ENCODE measurements around the gene MSH5.
"Not testable (repeated sequence)": the region's sequence is repeated elsewhere in the genome, so short reads cannot be mapped to it uniquely, and the experiment has no call there.

The MSH5 gene

DNA sequence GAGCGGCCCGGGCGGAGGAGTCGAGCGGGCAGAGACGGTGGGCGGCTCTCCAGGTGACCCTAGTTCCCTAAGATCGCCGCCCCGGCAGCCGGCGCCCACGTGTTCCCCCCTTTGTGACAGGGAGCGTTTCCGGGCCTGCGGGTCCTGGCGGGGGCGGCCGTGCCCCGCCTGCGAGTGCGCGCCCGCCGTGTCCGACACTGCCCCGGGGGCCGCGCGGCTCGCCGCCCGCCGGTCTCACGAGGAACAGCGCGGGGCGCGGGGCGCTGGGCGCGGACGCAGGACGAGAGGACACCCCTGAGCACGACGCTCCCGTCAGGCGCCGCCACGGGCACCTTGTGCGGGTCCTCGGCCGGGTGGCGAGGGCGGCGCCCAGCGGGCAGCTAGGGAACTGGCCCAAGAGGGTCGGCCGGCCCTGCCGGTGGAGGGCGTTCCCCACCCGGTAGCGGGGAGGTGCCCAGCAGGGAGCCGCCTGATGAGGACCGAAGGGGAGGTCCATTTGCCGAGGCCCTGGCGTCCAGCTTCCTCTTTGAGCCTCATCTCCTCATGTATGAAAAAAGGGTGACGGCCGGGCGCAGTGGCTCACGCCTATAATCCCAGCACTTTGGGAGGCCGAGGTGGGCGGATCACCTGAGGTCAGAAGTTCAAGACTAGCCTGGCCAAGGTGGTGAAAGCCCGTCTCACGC lies 56.0 kb downstream of the MSH5 start, which contains the start of gene VARS1:
Gene VARS1, minus strand, starts transcription at position 137 of the 683 bp plus-strand sequence. CDS start 535 bp downstream, outside the sequence.
- no peak for TF ChIP-seq ZNF274 (IDR thresholded peaks at IDR 0.05; ENCODE audit: low read depth, low read length)
- H3K4me3 ChIP-seq (ENCODE audit: low read length), result peak within 1 kb of the TSS; percentile 92

DNA sequence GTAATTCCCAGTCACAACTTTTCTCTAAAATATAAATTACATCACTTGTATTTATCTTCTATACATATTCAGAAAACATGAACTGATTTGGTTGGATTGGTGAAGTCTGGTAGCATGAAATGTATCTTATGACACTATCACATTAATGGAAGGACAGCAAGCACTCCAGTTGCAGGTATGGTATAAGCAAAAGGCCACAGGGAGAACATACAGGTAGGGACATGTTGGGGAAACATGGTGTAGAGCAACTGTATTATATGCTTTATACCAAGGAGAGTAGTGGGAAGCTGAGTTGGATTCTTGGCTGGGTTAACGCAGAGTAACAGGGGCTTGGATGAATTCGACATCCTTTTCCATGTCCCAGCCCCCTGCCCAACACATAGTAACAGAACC lies 57.2 kb downstream of the MSH5 start:
- H3K4me3 ChIP-seq (ENCODE audit: low read length), result no peak overlapping the region
- no peak for TF ChIP-seq ZNF274 (IDR thresholded peaks at IDR 0.05; ENCODE audit: low read depth, low read length)

DNA sequence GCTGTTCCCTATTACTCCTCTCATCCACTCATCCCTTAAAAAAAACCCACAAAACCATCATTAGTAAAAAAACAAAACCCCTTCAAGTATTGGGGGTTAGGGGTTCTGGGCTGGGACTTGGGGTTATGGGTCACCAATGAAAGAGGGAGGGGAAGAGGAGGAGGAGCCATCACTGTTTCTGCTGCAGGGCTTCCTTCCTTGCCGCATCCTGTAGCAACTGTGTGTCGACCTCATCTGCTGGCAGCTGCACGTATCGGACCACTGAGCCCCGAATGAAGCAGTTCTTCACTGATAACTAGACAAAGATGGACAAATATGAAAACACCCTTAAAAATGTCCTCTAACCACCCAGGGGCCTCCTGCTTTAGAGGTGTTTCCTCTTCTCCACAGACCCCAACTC lies 57.8 kb downstream of the MSH5 start:
- no peak for TF ChIP-seq ZNF274 (IDR thresholded peaks at IDR 0.05; ENCODE audit: low read depth, low read length)
- no peak overlapping the region for H3K4me3 ChIP-seq (ENCODE audit: low read length)

DNA sequence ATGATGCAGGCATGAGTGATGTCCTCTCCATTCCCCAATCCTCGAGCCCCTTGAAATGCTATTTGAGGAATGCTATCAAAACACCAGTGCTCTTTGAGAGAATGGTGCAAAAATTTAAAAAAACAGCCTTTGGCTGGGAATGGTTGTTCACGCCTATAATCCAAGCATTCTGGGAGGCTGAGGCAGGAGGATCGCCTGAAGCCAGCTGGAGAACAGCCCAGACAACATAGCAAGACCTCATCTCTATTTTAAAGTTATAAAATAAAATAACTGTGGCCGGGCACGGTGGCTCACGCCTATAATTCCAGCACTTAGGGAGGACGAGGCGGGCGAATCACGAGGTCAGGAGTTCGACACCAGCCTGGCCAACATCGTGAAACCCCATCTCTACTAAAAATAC lies 60.0 kb downstream of the MSH5 start:
- no peak overlapping the region for H3K4me3 ChIP-seq (ENCODE audit: low read length)
- TF ChIP-seq ZNF274 (IDR thresholded peaks at IDR 0.05; ENCODE audit: low read depth, low read length), result no peak

DNA sequence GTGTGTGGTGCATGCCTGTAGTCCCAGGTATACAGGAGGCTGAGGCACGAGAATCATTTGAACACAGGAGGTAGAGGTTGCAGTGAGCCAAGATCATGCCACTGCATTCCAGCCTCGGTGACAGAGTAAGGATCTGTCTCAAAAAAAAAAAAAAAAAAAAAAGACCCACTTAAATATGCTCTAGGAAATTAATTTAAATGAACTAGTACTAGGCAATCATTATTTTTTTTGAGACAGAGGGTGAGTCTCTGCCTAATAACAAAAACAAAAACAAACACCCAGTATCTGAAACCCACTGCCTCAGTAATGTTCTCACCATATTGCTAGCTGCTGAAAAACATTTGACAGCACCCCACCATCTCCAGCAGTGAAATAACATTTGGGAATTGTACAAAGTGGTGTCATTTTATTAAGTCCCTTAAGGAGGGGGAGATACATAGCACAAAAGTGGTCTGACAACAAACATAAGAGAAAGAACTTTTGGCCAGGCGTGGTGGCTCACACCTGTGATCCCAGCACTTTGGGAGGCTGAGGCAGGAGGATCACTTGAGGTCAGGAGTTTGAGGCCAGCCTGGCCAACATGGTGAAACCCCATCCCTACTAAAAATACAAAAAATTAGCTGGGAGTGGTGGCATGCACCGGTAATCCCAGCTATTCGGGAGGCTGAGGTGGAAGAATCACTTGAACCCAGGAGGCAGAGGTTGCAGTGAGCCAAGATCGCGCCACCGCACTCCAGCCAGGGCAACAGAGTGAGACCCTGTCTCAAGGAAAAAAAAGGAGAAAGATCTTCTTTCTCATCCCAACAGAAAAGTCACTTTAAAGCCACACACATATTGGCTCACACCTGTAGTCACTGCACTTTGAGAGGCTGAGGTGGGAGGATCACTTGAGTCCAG lies 61.5 kb downstream of the MSH5 start:
- H3K4me3 ChIP-seq (ENCODE audit: low read length), result not testable (repeated sequence)

DNA sequence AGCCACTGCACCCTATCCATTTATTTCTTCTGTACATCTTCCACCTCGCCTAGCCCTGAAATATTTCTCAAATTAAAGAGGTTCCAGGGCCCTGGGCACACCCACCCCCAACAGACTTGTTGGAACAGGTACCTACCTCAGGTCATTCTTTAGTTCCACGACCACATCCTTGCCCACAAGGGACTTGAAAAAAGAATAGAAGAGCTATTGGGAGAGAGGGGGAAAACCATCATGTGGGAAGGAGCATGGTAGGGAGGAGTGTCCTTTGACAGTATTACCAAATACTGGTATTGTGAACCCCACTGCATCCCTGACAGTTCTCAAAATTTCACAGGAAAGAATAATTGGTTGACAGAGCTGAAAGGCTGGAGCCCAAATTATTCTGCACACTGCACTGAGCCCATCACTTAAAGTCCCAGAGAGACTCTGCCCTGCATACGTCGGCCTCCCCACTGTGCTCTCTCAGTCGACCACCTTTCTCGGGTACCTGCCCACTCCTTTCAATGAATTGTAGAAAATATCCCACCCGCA lies 66.2 kb downstream of the MSH5 start:
- peak overlapping the region; percentile 84 for H3K4me3 ChIP-seq (ENCODE audit: low read length)
- TF ChIP-seq ZNF274 (IDR thresholded peaks at IDR 0.05; ENCODE audit: low read depth, low read length), result no peak

DNA sequence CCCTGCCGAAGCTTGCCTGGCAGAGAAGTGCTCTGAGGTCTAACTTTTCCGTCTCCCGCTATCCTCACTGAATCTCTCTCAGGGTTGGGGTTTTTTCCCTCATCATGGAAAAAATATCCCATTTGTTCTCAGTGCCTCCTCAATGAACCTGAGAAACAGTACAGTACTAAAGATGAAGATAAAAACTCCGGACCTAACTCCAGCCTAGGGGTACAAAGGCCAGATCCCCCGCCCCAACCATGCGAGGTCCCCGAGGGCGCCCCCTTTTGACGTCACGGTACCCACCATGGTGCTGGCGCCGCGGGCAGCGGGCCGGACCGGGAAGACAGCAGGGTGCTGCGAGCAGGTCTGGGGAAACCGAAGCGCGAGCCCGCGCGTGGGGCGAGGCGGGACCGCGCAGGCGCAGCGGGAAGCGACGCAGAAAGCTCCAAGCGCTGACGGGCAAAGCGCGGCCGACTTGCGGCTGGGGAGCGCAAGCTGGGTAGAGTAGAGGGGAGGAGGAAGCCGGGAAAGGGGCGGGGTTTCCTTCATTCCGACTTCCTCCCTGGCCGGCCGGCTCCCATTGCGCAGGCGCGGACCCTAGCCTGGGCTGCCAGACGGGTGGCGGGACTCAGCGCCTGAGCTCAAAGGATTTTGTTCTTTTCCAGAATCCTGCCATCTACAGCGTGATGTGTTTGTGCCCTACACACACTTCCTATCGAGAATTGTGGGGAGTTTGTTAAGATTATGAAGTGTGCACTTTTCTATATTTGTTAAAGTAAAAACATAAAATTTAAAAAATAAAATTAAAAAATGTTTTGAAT lies 66.9 kb downstream of the MSH5 start, which contains the start of gene LSM2:
Gene LSM2, minus strand, starts transcription at position 497 of the 803 bp plus-strand sequence. Its CDS starts 209 bp downstream, at position 288.
- no peak for TF ChIP-seq ZNF274 (IDR thresholded peaks at IDR 0.05; ENCODE audit: low read depth, low read length)
- H3K4me3 ChIP-seq (ENCODE audit: low read length), result peak within 1 kb of the TSS; percentile 84

DNA sequence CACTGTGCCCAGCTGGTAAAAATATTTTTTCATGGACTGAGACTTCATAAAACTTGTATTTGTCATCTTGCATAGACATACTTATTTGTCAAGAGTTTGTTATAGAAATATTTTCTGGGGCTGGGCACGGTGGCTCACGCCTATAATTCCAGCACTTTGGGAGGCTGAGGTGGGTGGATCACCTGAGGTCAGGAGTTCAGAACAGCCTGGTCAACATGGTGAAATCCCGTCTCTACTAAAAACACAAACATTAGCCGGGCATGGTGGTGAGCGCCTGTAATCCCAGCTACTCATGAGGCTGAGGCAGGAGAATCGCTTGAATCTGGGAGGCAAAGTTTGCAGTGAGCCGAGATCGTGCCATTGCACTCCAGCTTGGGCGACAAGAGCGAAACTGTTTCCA lies 68.8 kb downstream of the MSH5 start:
- not testable (repeated sequence) for H3K4me3 ChIP-seq (ENCODE audit: low read length)

DNA sequence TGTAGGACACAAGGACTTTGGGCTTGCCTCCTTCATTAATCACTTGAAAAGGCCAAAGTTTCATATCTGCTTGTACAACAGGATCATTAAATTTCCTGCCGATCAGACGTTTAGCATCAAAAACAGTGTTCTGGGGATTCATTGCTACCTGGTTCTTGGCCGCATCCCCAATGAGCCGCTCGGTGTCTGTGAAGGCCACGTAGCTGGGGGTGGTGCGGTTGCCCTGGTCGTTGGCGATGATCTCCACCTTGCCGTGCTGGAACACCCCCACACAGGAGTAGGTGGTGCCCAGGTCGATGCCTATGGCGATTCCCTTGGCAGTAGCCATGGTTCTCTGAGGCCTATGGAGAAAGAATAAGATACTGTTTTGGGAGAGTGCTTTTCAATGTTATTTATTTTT lies 71.8 kb downstream of the MSH5 start:
- TF ChIP-seq ZNF274 (IDR thresholded peaks at IDR 0.05; ENCODE audit: low read depth, low read length), result no peak
- no peak overlapping the region for H3K4me3 ChIP-seq (ENCODE audit: low read length)

Measured in GM08714 (cell line).